PC-3 (cell line): ENCODE results near the gene ANKRD29. TPM values are rescaled to one million over a fixed set of nuclear protein-coding genes. Genes with fewer than 3 reads are reported as not detected.

ENCODE experiments used
- ATAC-seq: fragments of 200-7000 bp; cut with Tn5 transposase; 2 replicates; pipeline ENCODE4 v1.9.1; 2020; ENCODE audit warnings: mild to moderate bottlenecking, moderate library complexity
- BruUV-seq: library from RNA; stranded (reverse); fragments of 400-500 nt; replicated peaks from 2 replicates; lab custom pipeline; 2021; lab: Mats Ljungman, UMichigan
- CTCF ChIA-PET: fragments of 300-600 bp; sonication (Branson Sonifier 250); formaldehyde crosslinking; loops from one replicate; lab custom pipeline; 2022; ENCODE audit warnings: antibody characterized with exemption; lab: Charles Lee
- POLR2A ChIA-PET: fragments of 300-600 bp; sonication (Branson Sonifier 250); formaldehyde crosslinking; loops from one replicate; lab custom pipeline; 2022; ENCODE audit warnings: antibody characterized with exemption; ENCODE audit not compliant: unreplicated experiment; lab: Charles Lee
- DNase-seq: peaks from one replicate; pipeline ENCODE4 v3.0.0-alpha.2; 2015
- H2AFZ ChIP-seq: fragments of 300-600 bp; sonication (generic); 2 replicates; pipeline ENCODE4 v1.6.0; 2016; ENCODE audit warnings: antibody characterized with exemption, low read length
- H3F3A ChIP-seq: fragments of 300-600 bp; sonication (generic); one replicate; pipeline ENCODE4 v1.6.0; 2017; ENCODE audit warnings: antibody characterized with exemption, low read length, control low read depth, mild to moderate bottlenecking; ENCODE audit not compliant: unreplicated experiment
- H3K27ac ChIP-seq: fragments of 300-600 bp; sonication (generic); 2 replicates; pipeline ENCODE4 v1.5.1; 2016; ENCODE audit warnings: mild to moderate bottlenecking, low read length
- H3K27me3 ChIP-seq: fragments of 300-600 bp; sonication (generic); 2 replicates; pipeline ENCODE4 v1.6.1; 2016; ENCODE audit warnings: low read length, mixed read lengths
- H3K36me3 ChIP-seq: fragments of 300-600 bp; sonication (generic); 2 replicates; pipeline ENCODE4 v1.6.1; 2016; ENCODE audit warnings: low read depth, mixed run types, low read length, mixed read lengths
- H3K4me1 ChIP-seq: fragments of 300-600 bp; sonication (generic); 2 replicates; pipeline ENCODE4 v1.5.1; 2016; ENCODE audit warnings: low read length; ENCODE audit not compliant: insufficient read depth
- H3K4me2 ChIP-seq: fragments of 300-600 bp; sonication (generic); 2 replicates; pipeline ENCODE4 v1.6.0; 2016; ENCODE audit warnings: low read length
- H3K4me3 ChIP-seq: fragments of 300-600 bp; sonication (generic); 2 replicates; pipeline ENCODE4 v1.5.1; 2016; ENCODE audit warnings: mild to moderate bottlenecking, low read length, mixed read lengths
- H3K79me2 ChIP-seq: fragments of 300-600 bp; sonication (generic); 2 replicates; pipeline ENCODE4 v1.6.1; 2017; ENCODE audit warnings: low read length, mixed read lengths
- H3K9ac ChIP-seq: fragments of 300-600 bp; sonication (generic); 2 replicates; pipeline ENCODE4 v1.6.0; 2016; ENCODE audit warnings: mild to moderate bottlenecking, low read length
- H3K9me2 ChIP-seq: fragments of 300-600 bp; sonication (generic); replicated peaks from 2 replicates; pipeline ENCODE4 v1.6.1; 2016; ENCODE audit warnings: mixed run types, low read length, mixed read lengths
- H3K9me3 ChIP-seq: fragments of 300-600 bp; sonication (generic); 2 replicates; pipeline ENCODE4 v1.6.1; 2016; ENCODE audit warnings: low read length, mixed read lengths
- H4K20me1 ChIP-seq: fragments of 300-600 bp; sonication (generic); 2 replicates; pipeline ENCODE4 v1.6.1; 2016; ENCODE audit warnings: low read length, mixed read lengths
- EZH2 ChIP-seq: fragments of 300-600 bp; sonication (generic); IDR thresholded peaks from one replicate; pipeline ENCODE4 v1.6.1; 2017; ENCODE audit warnings: antibody characterized with exemption, mild to moderate bottlenecking, low read length; ENCODE audit not compliant: unreplicated experiment
- EZH2phosphoT487 ChIP-seq: fragments of 300-600 bp; sonication (generic); IDR thresholded peaks from 2 replicates; pipeline ENCODE4 v1.6.1; 2018; ENCODE audit warnings: mild to moderate bottlenecking, antibody characterized with exemption, low read length, borderline replicate concordance
- intact Hi-C: fragments of 100-400 bp; cut with micrococcal nuclease; formaldehyde crosslinking; loops from 2 replicates; pipeline ENCODE4 v1.9.0; 2023
- total RNA-seq: library from RNA; depleted of rRNA; stranded (reverse); fragments of >200 nt; gene quantifications from 2 replicates; pipeline ENCODE4 v1.2.3, GENCODE V29; 2014
- TF ChIP-seq, protein P1 (sequence below): fragments of 300-600 bp; sonication (generic); conservative IDR thresholded peaks from 2 replicates; pipeline ENCODE4 v1.5.1; 2017; ENCODE audit warnings: antibody characterized with exemption, low read depth, mild to moderate bottlenecking, low read length

Gene ANKRD29
- total RNA-seq, 1 experiment from 2014 or later: 31.0 TPM

DNA sequence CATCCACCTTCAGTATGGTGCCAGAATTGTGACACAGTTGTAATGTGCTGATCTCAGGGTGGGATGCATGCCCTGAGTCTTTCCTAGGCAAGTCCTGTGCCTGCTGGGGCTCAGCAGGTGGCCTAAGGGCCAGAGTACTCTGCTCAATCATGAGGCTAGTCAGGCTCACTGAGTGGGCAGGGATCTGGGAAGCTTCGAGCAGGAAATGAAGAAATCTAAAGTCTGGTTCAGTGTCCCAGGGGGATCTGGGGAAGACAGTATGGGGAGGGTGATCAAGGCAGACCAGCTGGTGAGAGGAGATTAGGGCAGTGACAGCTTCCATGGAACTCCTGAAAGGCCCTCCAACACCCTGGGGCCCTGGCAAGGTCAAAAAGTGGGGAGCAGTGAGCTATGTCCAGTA, 8.9 kb upstream of the ANKRD29 start:
- Histone ChIP-seq H3F3A (no peaks in the 10 kb centered on the region), H3K79me2 (no peaks in the 10 kb centered on the region), H3K4me2 (no peak overlapping the region), H3K27ac (no peak overlapping the region), H3K9me3 (no peaks in the 10 kb centered on the region), H3K27me3 (no peaks in the 10 kb centered on the region), H2AFZ (no peak overlapping the region), H3K9me2 (no peaks in the 10 kb centered on the region), H3K4me3 (no peak overlapping the region), H3K36me3 (no peaks in the 10 kb centered on the region), H4K20me1 (no peaks in the 10 kb centered on the region), H3K4me1 (peaks cover 23% of the 10 kb centered on the region), H3K9ac (no peak overlapping the region)
- ChIA-PET POLR2A (no interaction called here), CTCF (no interaction called here)
- BruUV-seq: no TSS peak
- TF ChIP-seq EZH2phosphoT487: no peak
- TF ChIP-seq EZH2: no peak
- TF ChIP-seq, protein P1, sequence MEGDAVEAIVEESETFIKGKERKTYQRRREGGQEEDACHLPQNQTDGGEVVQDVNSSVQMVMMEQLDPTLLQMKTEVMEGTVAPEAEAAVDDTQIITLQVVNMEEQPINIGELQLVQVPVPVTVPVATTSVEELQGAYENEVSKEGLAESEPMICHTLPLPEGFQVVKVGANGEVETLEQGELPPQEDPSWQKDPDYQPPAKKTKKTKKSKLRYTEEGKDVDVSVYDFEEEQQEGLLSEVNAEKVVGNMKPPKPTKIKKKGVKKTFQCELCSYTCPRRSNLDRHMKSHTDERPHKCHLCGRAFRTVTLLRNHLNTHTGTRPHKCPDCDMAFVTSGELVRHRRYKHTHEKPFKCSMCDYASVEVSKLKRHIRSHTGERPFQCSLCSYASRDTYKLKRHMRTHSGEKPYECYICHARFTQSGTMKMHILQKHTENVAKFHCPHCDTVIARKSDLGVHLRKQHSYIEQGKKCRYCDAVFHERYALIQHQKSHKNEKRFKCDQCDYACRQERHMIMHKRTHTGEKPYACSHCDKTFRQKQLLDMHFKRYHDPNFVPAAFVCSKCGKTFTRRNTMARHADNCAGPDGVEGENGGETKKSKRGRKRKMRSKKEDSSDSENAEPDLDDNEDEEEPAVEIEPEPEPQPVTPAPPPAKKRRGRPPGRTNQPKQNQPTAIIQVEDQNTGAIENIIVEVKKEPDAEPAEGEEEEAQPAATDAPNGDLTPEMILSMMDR: no peak
- intact Hi-C loops: no loop called here
- ATAC-seq: no peak
- no peak for DNase-seq

DNA sequence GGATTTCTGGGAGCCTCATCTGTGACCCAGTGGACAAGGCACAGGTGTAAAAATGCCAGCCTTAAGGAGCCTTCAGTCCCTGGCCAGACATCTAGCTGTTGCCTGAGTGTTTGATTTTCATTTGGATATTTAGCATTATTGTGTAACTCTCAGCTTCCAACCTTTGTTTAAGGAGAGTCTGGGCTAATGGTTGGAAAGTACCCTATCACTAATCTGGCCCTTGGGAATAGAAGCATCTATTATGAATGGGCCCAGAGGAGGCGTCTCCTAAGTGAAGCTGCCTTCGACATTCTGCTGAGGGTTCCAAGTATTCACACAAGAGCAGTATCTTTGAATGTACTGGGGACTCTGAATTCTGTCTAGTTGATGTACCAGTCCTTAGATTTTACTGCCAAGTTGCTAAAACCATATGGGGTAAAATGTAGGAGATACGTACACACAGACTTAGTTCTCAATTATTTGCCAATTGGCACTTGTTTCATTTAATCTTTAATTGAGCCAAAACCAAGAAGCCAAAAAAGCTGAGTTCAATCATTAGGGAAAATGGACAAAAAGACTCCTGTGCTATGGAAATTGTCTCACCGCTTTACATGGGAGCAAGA, 7.2 kb upstream of the ANKRD29 start:
- no peak overlapping the region for H3K4me2 ChIP-seq
- no peak for TF ChIP-seq EZH2phosphoT487
- TF ChIP-seq, protein P1: no peak
- no peak for TF ChIP-seq EZH2
- H3K9ac ChIP-seq: no peak overlapping the region
- no peaks in the 10 kb centered on the region for H3K9me2 ChIP-seq
- H3K4me3 ChIP-seq: no peak overlapping the region
- no peaks in the 10 kb centered on the region for H3K27me3 ChIP-seq
- H4K20me1 ChIP-seq: no peaks in the 10 kb centered on the region
- no peak overlapping the region for H2AFZ ChIP-seq
- no TSS peak for BruUV-seq
- no peaks in the 10 kb centered on the region for H3F3A ChIP-seq
- ChIA-PET POLR2A (no interaction called here), CTCF (no interaction called here)
- peaks cover 23% of the 10 kb centered on the region for H3K4me1 ChIP-seq
- no peaks in the 10 kb centered on the region for H3K79me2 ChIP-seq
- no peaks in the 10 kb centered on the region for H3K36me3 ChIP-seq
- no peak for DNase-seq
- H3K27ac ChIP-seq: no peak overlapping the region
- intact Hi-C loops: loop anchor here (2.0 kb wide), 1 partner anchor 15 kb away; no protein-coding TSS in a partner anchor
- no peak for ATAC-seq
- H3K9me3 ChIP-seq: no peaks in the 10 kb centered on the region

DNA sequence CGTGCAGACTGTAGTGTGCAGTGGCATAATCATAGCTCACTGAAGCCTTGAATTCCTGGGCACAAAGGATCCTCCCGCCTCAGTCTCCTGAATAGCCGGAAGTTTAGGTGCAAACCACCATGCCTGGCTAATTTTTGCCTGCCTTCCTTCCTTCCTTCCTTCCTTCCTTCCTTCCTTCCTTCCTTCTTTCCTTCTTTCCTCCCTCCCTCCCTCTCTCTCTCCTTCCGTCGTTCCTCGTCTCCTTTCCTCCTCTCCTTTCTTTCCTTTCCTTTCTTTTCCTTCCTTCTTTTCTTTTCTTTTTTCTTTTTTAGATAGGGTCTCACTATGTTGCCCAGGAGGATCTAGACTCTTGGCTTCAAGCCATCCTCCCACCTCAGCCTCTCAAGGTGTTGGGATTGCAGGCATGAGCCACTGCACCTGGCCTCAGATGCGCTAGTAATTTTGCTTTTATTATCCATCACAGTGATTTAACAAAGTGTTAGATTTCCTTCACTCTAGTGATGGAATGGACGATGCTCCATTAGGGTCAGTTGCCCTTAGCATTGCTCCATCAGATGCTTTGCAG, 6.6 kb upstream of the ANKRD29 start:
- BruUV-seq: no TSS peak
- DNase-seq (no peak), ATAC-seq (no peak)
- peaks cover 23% of the 10 kb centered on the region for H3K4me1 ChIP-seq
- no peaks in the 10 kb centered on the region for H4K20me1 ChIP-seq
- no peak overlapping the region for H2AFZ ChIP-seq
- H3K79me2 ChIP-seq: no peaks in the 10 kb centered on the region
- H3F3A ChIP-seq: no peaks in the 10 kb centered on the region
- no peak overlapping the region for H3K27ac ChIP-seq
- H3K9ac ChIP-seq: no peak overlapping the region
- no peaks in the 10 kb centered on the region for H3K36me3 ChIP-seq
- intact Hi-C loops: loop anchor here (2.0 kb wide), 1 partner anchor 16 kb away; no protein-coding TSS in a partner anchor
- POLR2A ChIA-PET: no interaction called here
- TF ChIP-seq EZH2phosphoT487 (no peak), EZH2 (no peak)
- TF ChIP-seq, protein P1: no peak
- CTCF ChIA-PET: no interaction called here
- H3K4me2 ChIP-seq: no peak overlapping the region
- H3K4me3 ChIP-seq: no peak overlapping the region
- H3K27me3 ChIP-seq: no peaks in the 10 kb centered on the region
- no peaks in the 10 kb centered on the region for H3K9me3 ChIP-seq
- no peaks in the 10 kb centered on the region for H3K9me2 ChIP-seq
